Measurements from ENCODE around the gene SLC26A4. TPM values are rescaled to one million over a fixed set of nuclear protein-coding genes. Genes with fewer than 3 reads are reported as not detected.

Gene SLC26A4
- total and polyA plus RNA-seq, 7 donors = 0.08 to 0.94 (median 0.18) TPM

GRCh38 chr7:107767391-107767790 is 106.8 kb downstream of the SLC26A4 start:
- intact Hi-C loops (cut with DNase I) = no loop called here
- DNase-seq = no peak
- Histone ChIP-seq H3K4me3 (no peak overlapping the region), H3K4me1 (no peaks in the 10 kb centered on the region), H3K36me3 (ENCODE audit: insufficient read depth in 1 of 2, low read depth in 1 of 2) (no peaks in the 10 kb centered on the region), H3K27ac (no peak overlapping the region), H3K27me3 (ENCODE audit: insufficient read depth in 3 of 3, low read length in 2 of 3) (no peaks in the 10 kb centered on the region), H3K9me3 (no peaks in the 10 kb centered on the region)
- ATAC-seq = no peak
- no peak for TF ChIP-seq CTCF (IDR thresholded peaks at IDR 0.05)
- WGBS, 3 donors = 93 to 97% (median 96%) methylated on average over 2 of the region's 2 CpGs

Other genes with a start within 250 kb of the SLC26A4 start
- under 1 TPM in 1 of 4 donors, not detected in 3; 0.15 TPM for gene GPR22, start 190.8 kb upstream of the SLC26A4 start, total RNA-seq
- gene GPR22, start 190.8 kb upstream of the SLC26A4 start, polyA plus RNA-seq = under 1 TPM in 1 of 3 donors, not detected in 2; 0.01 TPM
- gene COG5, start 96.9 kb upstream of the SLC26A4 start, total RNA-seq = 10 to 100 TPM; 18.8 to 35.1 (median 20.5) TPM
- gene COG5, start 96.9 kb upstream of the SLC26A4 start, polyA plus RNA-seq = 10 to 100 TPM in 1 of 3 donors, 1 to 10 TPM in 2; 4.8 to 13.5 (median 6.5) TPM
- gene DUS4L, start 96.9 kb upstream of the SLC26A4 start, total RNA-seq = 1 to 10 TPM; 3.3 to 4.9 (median 4.3) TPM
- gene DUS4L, start 96.9 kb upstream of the SLC26A4 start, polyA plus RNA-seq = 1 to 10 TPM; 1.6 to 4.3 (median 2.0) TPM
- 10 to 100 TPM; 48.5 to 72.6 (median 58.0) TPM for gene BCAP29, start 80.6 kb upstream of the SLC26A4 start, total RNA-seq
- 10 to 100 TPM; 37.4 to 54.8 (median 50.5) TPM for gene BCAP29, start 80.6 kb upstream of the SLC26A4 start, polyA plus RNA-seq
- 10 to 100 TPM; 21.0 to 32.6 (median 26.1) TPM for gene CBLL1, start 83.3 kb downstream of the SLC26A4 start, total RNA-seq
- gene CBLL1, start 83.3 kb downstream of the SLC26A4 start, polyA plus RNA-seq = 10 to 100 TPM; 10.1 to 23.8 (median 11.3) TPM
- under 1 TPM in 3 of 4 donors, not detected in 1; 0.10 to 0.29 (median 0.24) TPM for gene SLC26A3, start 142.4 kb downstream of the SLC26A4 start, total RNA-seq
- under 1 TPM in 1 of 3 donors, not detected in 2; 0.12 TPM for gene SLC26A3, start 142.4 kb downstream of the SLC26A4 start, polyA plus RNA-seq
- 100 to 1,000 TPM; 148 to 219 (median 161) TPM for gene DLD, start 230.4 kb downstream of the SLC26A4 start, total RNA-seq
- gene DLD, start 230.4 kb downstream of the SLC26A4 start, polyA plus RNA-seq = 100 to 1,000 TPM; 136 to 284 (median 183) TPM